NCI-H1436 (cell line): ENCODE data around the gene BOK.

Experiments
- DNase-seq: peaks from one replicate; lab custom pipeline; 2025; lab: John Stamatoyannopoulos, UW

Gene BOK

DNA sequence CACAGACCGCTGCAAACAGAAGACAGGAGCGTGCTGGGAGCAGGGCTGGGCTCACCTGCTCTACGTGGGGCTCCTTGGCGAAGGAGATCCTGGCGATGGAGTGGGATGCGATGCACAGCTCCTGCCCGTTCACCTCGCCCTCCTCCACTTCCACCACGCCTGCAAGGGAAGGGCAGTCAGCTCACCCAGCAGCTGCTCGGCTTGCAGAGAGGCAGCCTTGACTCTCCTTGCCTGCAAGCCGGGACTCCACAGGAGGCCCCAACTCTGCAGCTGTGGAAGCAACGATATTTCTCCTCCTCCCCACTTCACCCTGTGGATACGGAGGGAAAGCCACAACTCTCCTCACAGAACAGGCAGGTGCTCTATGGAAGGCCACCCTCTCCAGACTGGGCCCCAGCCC lies 43.3 kb downstream of the BOK start:
- DNase-seq, result no peak

- DNase-seq, result no peak
Observed at GRCh38 chr2:241602720-241603119, 44.2 kb downstream of the BOK start.

DNA sequence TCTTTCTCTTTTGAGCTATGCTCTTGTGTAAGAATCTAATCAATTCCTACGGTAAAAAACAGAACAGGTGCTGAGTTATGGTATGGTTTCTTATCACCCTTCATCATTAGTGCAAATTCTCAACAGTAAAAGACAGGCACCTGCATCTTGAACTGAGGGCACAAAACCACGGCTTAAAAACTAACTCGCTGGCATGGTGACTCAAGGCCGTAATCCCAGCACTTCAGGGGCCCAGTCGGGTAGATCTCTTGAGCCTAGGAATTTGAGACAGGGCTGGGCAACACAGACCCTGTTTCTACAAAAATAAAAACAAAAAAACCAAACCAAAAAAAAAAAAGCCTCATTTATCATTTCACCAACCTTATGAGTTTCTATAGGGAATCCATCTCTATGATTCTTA lies 45.1 kb downstream of the BOK start:
- DNase-seq, result no peak

- no peak for DNase-seq
Observed at GRCh38 chr2:241606186-241606585, 47.6 kb downstream of the BOK start.

GRCh38 chr2:241607162-241607885 lies 48.8 kb downstream of the BOK start:
- no peak for DNase-seq

DNA sequence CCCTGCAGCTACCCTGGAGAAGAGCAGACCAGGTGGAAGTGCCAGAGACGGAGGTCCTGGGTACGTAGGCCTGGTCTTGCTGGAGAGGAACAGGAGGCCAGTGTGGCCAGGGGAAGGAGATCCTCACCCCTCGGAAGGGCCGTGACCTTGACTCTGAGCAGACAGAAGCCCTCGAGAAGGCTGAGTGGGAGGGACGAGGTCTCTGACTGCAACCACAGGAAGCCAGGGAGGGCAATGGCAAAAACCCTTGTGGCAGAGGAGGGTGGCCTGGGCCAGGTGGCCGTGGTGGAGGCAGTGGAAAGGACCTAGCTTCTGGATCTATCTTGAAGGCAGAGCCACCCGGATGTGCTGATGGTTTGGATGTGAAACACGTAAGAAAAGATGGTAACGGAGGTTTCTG lies 50.3 kb downstream of the BOK start:
- no peak for DNase-seq

- peak; percentile 91 for DNase-seq
Observed at GRCh38 chr2:241609859-241610793, 51.6 kb downstream of the BOK start.

GRCh38 chr2:241611062-241611461 lies 52.5 kb downstream of the BOK start:
- no peak for DNase-seq

DNA sequence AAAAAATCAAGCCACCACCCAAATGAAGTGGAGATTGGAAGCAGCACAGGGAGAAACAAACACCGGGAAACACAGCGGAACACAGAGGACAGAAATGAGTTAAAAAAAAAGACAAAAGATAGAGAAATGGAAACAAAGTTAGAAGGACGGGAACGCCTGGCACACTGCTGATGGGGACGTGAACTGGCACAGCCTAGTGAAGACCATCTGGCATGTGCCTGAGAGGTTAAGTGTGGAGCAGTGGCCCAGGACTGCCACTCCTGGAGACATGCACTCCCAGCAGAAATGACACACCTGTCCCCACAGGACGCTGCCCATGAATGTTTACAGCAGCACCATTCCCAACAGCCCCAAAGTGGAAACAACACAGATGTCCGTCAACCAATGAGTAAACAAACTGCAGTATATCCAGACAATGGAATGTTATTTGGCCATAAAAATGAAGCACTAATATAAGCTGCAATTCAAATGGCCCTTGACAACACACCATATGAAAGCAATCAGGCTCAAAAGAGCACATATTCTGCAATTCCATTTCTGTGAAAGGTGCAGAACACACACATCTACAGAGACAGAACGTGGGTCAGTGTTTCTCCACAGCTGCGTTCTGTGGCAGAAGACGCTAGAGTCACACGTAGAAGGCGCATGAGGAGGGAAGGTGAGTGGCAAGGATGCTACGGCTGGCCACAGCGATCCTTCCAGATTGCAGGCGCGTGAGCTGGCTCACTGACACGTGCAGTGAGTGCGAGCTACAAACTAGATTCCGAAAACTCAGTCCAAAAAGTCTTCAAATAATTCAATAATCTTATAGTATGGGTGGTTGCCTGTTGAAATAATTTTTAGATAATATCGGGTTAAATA lies 53.8 kb downstream of the BOK start:
- DNase-seq, result no peak

GRCh38 chr2:241613017-241613780 lies 54.7 kb downstream of the BOK start:
- DNase-seq, result no peak

GRCh38 chr2:241615041-241615440 lies 56.5 kb downstream of the BOK start:
- no peak for DNase-seq

DNA sequence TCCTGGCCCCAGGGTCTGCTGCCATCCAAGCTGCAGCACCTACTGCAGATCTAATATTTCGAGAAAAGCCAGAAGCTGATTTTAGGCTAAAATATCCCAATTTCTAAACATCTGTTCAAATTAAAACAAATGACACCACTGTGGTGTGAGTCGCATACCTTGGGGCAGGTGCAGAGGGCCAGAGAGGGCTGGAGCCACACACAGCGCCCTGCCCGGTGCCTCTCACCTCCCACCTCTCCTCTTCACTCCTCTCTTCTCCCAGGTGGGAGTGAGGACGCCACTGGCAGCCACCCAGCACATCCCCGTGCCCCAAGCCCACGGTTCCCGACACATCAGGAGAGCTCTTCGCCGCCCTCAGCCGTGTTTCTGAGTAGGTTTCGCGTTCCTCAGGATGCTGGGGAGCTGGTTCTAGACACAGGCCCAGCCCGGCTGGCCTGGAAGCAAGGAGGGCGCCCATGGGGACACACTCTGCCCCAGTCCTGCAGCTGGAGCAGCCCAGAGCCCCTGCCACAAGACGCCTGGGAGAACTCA lies 57.0 kb downstream of the BOK start:
- no peak for DNase-seq

DNA sequence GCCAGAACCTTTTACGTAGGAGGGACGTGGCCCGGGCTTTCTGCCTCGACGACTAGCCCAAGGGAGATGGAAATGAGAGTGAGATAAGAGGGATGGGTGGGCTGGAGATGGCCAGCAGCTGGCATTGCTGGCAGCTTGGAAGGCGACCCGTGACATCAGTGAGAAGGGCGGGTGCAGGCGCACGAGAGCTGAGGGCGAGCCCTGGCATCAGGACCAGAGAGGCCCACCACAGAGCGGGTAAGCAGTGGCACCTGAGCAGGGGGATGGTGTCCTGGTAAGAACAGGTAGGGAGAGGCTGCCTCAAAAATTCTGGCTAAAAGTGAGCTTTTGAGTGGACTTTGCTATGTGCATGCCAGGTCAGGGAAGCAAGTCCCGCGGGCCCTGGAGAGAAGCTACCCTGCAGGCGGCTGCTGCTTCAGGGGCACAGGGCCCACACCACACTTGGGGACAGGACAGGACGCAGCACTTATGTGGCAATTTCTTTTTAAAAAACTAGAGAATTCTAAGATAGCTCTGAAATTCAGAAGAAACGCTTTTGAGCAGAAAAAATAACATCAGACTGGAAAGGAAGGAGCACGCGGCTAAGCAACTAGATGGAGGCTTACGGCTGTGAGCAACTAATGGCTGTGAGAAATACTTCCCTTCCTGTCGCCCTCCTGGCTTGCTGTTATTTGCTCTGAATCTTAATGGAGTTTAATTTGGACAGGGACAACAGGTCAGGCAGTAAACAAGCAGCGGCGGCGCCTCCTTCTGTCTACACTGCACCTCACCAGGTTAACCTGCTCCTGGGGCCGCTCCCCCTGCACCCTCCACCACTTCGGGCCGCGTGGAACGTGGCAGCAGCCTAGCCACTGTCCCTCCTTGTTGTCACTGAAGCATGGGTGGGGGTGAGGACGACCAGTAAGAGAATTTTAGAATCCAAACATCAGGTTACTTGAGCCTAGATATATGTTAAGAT lies 57.9 kb downstream of the BOK start:
- no peak for DNase-seq

DNA sequence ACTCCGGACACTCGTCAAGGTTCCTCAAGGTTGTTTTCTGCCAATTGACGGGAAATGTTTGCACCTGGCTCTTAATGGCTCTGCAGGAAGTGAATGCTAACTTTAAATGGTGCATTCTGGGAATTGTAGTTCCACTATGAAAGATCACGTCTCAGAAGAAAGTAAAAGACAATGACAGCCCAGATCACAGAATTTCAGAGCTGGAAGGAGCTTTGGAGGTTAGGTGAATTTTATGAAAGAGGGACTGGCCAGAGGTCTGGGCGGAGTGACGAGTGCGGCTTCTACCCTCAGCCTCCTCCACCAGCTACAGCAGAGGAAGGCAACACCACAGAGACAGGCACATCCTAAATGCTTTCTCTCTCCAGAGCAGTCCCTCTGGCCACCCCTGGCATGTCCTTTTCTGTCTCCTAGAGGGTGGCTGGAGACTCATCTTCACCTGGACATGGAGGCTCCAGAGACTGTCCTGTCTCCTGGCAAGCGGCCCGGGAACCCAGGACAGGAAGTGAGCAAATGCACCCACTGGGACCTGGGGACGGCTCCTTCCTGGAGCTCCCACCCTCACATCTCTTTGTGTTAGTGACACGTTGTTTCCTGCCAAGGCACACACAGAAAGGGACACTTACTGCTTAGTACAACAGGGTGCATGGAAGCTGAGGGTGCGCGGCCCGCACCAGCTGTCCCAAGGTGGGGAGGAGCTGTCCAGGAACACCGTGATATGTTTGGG lies 59.0 kb downstream of the BOK start:
- peak; percentile 69 for DNase-seq

- DNase-seq, result no peak
Observed at GRCh38 chr2:241618296-241618805, 59.8 kb downstream of the BOK start.

- no peak for DNase-seq
Observed at GRCh38 chr2:241618829-241619228, 60.3 kb downstream of the BOK start.

- no peak for DNase-seq
Observed at GRCh38 chr2:241619597-241620418, 61.3 kb downstream of the BOK start.

DNA sequence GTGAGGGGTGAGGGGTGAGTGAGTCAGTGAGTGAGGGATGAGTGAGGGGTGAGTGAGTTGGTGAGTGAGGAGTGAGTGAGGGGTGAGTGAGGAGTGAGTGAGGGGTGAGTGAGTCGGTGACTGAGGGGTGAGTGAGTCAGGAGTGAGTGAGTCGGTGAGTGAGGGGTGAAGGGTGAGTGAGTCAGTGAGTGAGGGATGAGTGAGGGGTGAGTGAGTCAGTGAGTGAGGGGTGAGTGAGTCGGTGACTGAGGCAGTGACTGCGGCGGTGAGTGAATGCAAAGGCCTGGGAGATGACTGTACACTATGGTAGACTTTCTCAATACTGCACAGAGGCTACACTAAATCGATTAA lies 61.8 kb downstream of the BOK start:
- no peak for DNase-seq
